MCF 10A (cell line): ENCODE results near the gene ALDH6A1. TPM values are rescaled to one million over a fixed set of nuclear protein-coding genes. Genes with fewer than 3 reads are reported as not detected.

Experiments
- BruUV-seq: library from RNA; stranded (reverse); fragments of 400-500 nt; replicated peaks from 2 replicates; lab custom pipeline; 2021; lab: Mats Ljungman, UMichigan
- CTCF ChIA-PET: fragments of 300-600 bp; sonication (Branson Sonifier 250); formaldehyde crosslinking; extraction: SDS; loops from one replicate; lab custom pipeline; 2021; ENCODE audit warnings: antibody characterized with exemption, inconsistent platforms; lab: Yijun Ruan, JAX
- POLR2A ChIA-PET: fragments of 300-600, 350-650 bp; sonication (Branson Sonifier 250); formaldehyde crosslinking; extraction: SDS; loops from one replicate; lab custom pipeline; 2020; ENCODE audit warnings: antibody characterized with exemption, inconsistent platforms; lab: Yijun Ruan, JAX
- DNase-seq: peaks from one replicate; pipeline ENCODE4 v3.0.0-alpha.2; 2018; ENCODE audit not compliant: unreplicated experiment
- H3K27ac Mint-ChIP-seq: one replicate; pipeline ENCODE4 v1.8.0; 2022; ENCODE audit warnings: mild to moderate bottlenecking, low read depth, mixed read lengths; ENCODE audit not compliant: unreplicated experiment
- H3K27me3 Mint-ChIP-seq: one replicate; pipeline ENCODE4 v1.8.0; 2022; ENCODE audit warnings: mixed read lengths; ENCODE audit not compliant: insufficient read depth, unreplicated experiment
- H3K36me3 Mint-ChIP-seq: one replicate; pipeline ENCODE4 v1.8.0; 2022; ENCODE audit warnings: mild to moderate bottlenecking, moderate library complexity, mixed read lengths; ENCODE audit not compliant: insufficient read depth, unreplicated experiment
- H3K4me1 Mint-ChIP-seq: one replicate; pipeline ENCODE4 v1.8.0; 2022; ENCODE audit warnings: mixed read lengths; ENCODE audit not compliant: insufficient read depth, unreplicated experiment
- H3K4me3 Mint-ChIP-seq: one replicate; pipeline ENCODE4 v1.8.0; 2022; ENCODE audit warnings: mild to moderate bottlenecking, moderate library complexity, mixed read lengths; ENCODE audit not compliant: unreplicated experiment
- H3K9me3 Mint-ChIP-seq: one replicate; pipeline ENCODE4 v1.8.0; 2022; ENCODE audit warnings: mixed read lengths; ENCODE audit not compliant: unreplicated experiment
- intact Hi-C: fragments of 100-400 bp; cut with micrococcal nuclease; formaldehyde crosslinking; loops from 2 replicates; pipeline ENCODE4 v1.14.1; 2022
- total RNA-seq: library from RNA; stranded (reverse); gene quantifications from 2 replicates; pipeline ENCODE4 v1.2.3, GENCODE V29; 2022
- TF ChIP-seq, protein P1 (sequence below): fragments of 200-600 bp; IDR thresholded peaks from one replicate; pipeline ENCODE4 v1.8.0; 2022; ENCODE audit warnings: antibody characterized with exemption, mild to moderate bottlenecking; ENCODE audit not compliant: unreplicated experiment

The ALDH6A1 gene
- total RNA-seq, 1 experiment from 2014 or later: 22.4 TPM

DNA sequence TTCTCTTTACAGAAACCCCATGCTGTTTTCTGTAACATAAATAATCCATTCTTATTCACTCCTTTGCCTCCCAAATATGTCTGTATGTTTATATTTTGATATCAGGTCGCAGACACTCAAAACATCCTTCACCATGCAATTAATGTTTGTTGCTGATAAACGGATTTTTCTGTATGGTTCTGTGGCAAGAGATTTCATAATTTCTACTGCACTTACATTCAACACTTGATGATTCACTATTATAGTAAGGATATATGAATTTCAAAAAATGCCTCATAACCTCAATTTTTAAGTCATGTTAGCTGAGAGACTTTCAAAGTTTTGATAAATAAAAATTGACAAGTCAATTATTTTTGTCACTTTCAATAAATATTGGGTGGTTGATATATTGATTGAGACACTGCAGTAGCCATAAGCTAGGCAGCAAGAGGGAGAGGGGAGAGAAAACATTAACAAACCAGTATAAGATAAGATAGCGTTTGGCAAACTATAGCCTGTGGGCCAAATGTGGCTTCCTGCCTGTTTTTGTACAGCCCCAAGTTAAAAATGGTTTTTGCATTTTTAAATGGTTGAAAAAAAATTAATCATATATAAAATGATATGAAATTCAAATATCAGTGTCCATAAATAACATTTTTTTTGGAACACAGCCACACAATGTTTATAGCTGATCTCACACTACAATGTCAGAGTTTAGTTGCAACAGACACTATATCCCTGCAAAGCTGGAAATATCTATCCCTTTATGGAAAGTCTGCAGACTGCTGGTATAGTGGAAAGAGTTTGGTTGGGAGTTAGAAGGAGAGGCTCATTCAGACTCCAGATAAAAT, 18.3 kb downstream of the ALDH6A1 start:
- intact Hi-C loops: no loop called here
- no TSS peak for BruUV-seq
- no peak overlapping the region for H3K27ac Mint-ChIP-seq
- peak; percentile 39 for DNase-seq
- no peak overlapping the region for H3K4me3 Mint-ChIP-seq
- H3K36me3 Mint-ChIP-seq: peaks cover 47% of the 10 kb centered on the region
- TF ChIP-seq, protein P1, sequence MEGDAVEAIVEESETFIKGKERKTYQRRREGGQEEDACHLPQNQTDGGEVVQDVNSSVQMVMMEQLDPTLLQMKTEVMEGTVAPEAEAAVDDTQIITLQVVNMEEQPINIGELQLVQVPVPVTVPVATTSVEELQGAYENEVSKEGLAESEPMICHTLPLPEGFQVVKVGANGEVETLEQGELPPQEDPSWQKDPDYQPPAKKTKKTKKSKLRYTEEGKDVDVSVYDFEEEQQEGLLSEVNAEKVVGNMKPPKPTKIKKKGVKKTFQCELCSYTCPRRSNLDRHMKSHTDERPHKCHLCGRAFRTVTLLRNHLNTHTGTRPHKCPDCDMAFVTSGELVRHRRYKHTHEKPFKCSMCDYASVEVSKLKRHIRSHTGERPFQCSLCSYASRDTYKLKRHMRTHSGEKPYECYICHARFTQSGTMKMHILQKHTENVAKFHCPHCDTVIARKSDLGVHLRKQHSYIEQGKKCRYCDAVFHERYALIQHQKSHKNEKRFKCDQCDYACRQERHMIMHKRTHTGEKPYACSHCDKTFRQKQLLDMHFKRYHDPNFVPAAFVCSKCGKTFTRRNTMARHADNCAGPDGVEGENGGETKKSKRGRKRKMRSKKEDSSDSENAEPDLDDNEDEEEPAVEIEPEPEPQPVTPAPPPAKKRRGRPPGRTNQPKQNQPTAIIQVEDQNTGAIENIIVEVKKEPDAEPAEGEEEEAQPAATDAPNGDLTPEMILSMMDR: no peak
- H3K27me3 Mint-ChIP-seq: no peaks in the 10 kb centered on the region
- no peaks in the 10 kb centered on the region for H3K9me3 Mint-ChIP-seq
- ChIA-PET POLR2A (interaction anchor here (0.8 to 4.9 kb wide), 6 partner anchors 12 to 116 kb away, joined by 3 to 33 read pairs (median 4); partner anchors contain the start of genes ALDH6A1, BBOF1, COQ6 and ENTPD5), CTCF (no interaction called here)
- peaks cover 13% of the 10 kb centered on the region for H3K4me1 Mint-ChIP-seq

DNA sequence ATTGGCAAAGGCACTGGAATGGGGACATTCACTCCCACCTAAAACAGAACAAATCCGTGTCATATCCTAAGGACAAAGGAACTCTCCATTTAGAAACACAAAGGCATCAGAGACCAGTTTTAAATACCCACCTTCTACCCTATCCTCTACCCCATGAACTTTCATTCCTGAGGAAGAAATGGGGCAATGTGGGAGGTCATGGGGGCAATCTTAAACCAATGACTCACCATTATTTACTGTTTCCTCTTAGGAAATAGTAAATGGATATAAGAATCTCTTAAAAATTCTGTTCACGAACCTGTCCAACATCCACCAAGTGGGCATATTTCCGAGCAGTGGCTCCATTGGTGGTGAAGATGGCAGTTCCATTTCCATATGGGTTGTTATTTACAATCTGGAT, 19.4 kb downstream of the ALDH6A1 start:
- no peaks in the 10 kb centered on the region for H3K27me3 Mint-ChIP-seq
- peaks cover 13% of the 10 kb centered on the region for H3K4me1 Mint-ChIP-seq
- ChIA-PET POLR2A (interaction anchor here (1.2 to 5.2 kb wide), 4 partner anchors 8 to 47 kb away, joined by 3 to 33 read pairs (median 12); partner anchors contain the start of genes ALDH6A1 and LIN52), CTCF (no interaction called here)
- TF ChIP-seq, protein P1: no peak
- no peak overlapping the region for H3K4me3 Mint-ChIP-seq
- peak; percentile 40 for DNase-seq
- no peak overlapping the region for H3K27ac Mint-ChIP-seq
- no TSS peak for BruUV-seq
- no peaks in the 10 kb centered on the region for H3K9me3 Mint-ChIP-seq
- intact Hi-C loops: no loop called here
- peaks cover 50% of the 10 kb centered on the region for H3K36me3 Mint-ChIP-seq

DNA sequence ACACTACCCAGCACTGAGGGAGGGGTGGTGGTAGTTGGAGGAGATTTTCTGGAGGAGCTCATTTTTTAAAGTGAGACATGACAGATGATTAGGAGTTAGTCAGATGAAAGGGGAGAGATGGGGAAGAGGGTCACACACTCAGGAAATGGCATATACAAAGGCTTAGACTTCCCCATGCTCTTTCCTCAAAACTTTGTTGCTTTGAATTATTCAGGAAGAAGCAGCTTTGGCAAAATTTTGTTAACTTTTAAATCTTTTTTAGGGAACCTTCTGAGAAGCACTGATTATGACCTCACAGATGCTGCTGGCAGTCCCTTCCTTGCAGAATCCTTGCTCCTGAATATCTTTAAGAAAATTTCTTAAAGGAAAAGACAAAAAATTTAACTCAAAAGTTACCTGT, 19.8 kb downstream of the ALDH6A1 start:
- no peaks in the 10 kb centered on the region for H3K9me3 Mint-ChIP-seq
- no TSS peak for BruUV-seq
- H3K4me1 Mint-ChIP-seq: peaks cover 13% of the 10 kb centered on the region
- no peak overlapping the region for H3K27ac Mint-ChIP-seq
- ChIA-PET CTCF (interaction anchor here (0.6 to 0.7 kb wide), 2 partner anchors 19 to 1107 kb away, joined by 3 to 4 read pairs; no protein-coding TSS in a partner anchor), POLR2A (interaction anchor here (1.2 to 5.2 kb wide), 2 partner anchors 9 to 20 kb away, joined by 3 to 22 read pairs; partner anchors contain the start of genes ALDH6A1 and LIN52)
- peaks cover 54% of the 10 kb centered on the region for H3K36me3 Mint-ChIP-seq
- no peaks in the 10 kb centered on the region for H3K27me3 Mint-ChIP-seq
- no peak overlapping the region for H3K4me3 Mint-ChIP-seq
- intact Hi-C loops: no loop called here
- TF ChIP-seq, protein P1: no peak
- DNase-seq: no peak

DNA sequence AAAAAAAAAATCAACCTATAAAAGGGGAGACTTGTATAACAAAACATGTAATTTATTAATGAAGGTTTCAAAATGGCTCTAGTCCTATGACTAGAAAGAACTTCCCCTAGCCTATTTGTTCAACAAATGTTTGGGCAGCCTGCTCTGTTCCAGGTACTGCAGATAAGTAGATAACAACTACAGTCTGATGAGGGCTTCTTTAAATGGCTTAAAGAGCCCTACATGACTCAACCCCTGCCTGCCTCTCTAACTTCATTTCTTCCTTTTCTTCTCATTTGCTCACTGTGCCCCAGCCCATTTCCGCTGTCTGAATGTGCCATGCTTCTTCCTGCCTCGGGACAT, 21.5 kb downstream of the ALDH6A1 start:
- Mint-ChIP-seq H3K4me1 (peaks cover 13% of the 10 kb centered on the region), H3K27me3 (no peaks in the 10 kb centered on the region), H3K4me3 (no peak overlapping the region), H3K9me3 (no peaks in the 10 kb centered on the region), H3K36me3 (peaks cover 63% of the 10 kb centered on the region), H3K27ac (peak overlapping the region; percentile 57)
- CTCF ChIA-PET: interaction anchor here (1.2 kb wide), 1 partner anchor 22 kb away, joined by 3 read pairs; no protein-coding TSS in a partner anchor
- POLR2A ChIA-PET: interaction anchor here (1.4 to 5.2 kb wide), 4 partner anchors 21 to 1004 kb away, joined by 3 to 22 read pairs (median 10); partner anchors contain the start of genes ALDH6A1, BBOF1, ENTPD5 and LIN52
- peak; percentile 59 for DNase-seq
- TF ChIP-seq, protein P1: no peak
- no TSS peak for BruUV-seq
- intact Hi-C loops: no loop called here
